Kidney (tissue), 14 donors: ENCODE data around the gene DISC1. TPM values are rescaled to one million over a fixed set of nuclear protein-coding genes. Genes with fewer than 3 reads are reported as not detected.

ENCODE experiments used
- DNase-seq, 5 donors: peaks; one replicate each; pipeline ENCODE4 v3.0.0-alpha.2; 2013 to 2020
- FAIRE-seq: peaks from 2 replicates; lab custom pipeline; 2012; peaks lifted over from hg19 to GRCh38; lab: Jason Lieb, UNC
- H3K27ac ChIP-seq, 2 donors: one replicate each; pipeline ENCODE4 v1.7.0; 2013; ENCODE audit warnings: low read depth in 2 of 2, low read length in 2 of 2, inconsistent platforms in 1 of 2
- H3K27me3 ChIP-seq: one replicate; pipeline ENCODE4 v1.7.1; 2013; ENCODE audit warnings: low read length, inconsistent platforms; ENCODE audit not compliant: control insufficient read depth, insufficient read depth
- H3K36me3 ChIP-seq, 3 donors: one replicate each; pipeline versions ENCODE4 v1.7.0 to v1.7.1; 2013; ENCODE audit warnings: low read length in 3 of 3, control low read depth in 1 of 3, inconsistent platforms in 1 of 3; ENCODE audit not compliant: insufficient read depth in 3 of 3, control insufficient read depth in 2 of 3
- H3K4me1 ChIP-seq, 3 donors: one replicate each; pipeline versions ENCODE4 v1.7.0 to v1.7.1; 2013; ENCODE audit warnings: low read length in 3 of 3, inconsistent platforms in 1 of 3, low read depth in 1 of 3; ENCODE audit not compliant: control insufficient read depth in 2 of 3, insufficient read depth in 2 of 3
- H3K4me3 ChIP-seq, 3 donors: one replicate each; pipeline versions ENCODE4 v1.7.0 to v1.8.1; 2013; ENCODE audit warnings: low read length in 3 of 3, control low read depth in 1 of 3, inconsistent platforms in 1 of 3
- H3K9ac ChIP-seq, 3 donors: one replicate each; pipeline versions ENCODE4 v1.7.0 to v1.7.1; 2013; ENCODE audit warnings: low read length in 3 of 3, control low read depth in 1 of 3, inconsistent platforms in 1 of 3
- H3K9me3 ChIP-seq, 3 donors: one replicate each; pipeline versions ENCODE4 v1.7.0 to v1.7.1; 2013; ENCODE audit warnings: low read length in 3 of 3, control low read depth in 1 of 3, inconsistent platforms in 1 of 3; ENCODE audit not compliant: control insufficient read depth in 2 of 3, insufficient read depth in 1 of 3
- CTCF ChIP-seq: IDR thresholded peaks from 3 replicates; pipeline ENCODE4 v1.5.1; 2012; ENCODE audit warnings: mild to moderate bottlenecking, moderate library complexity, borderline replicate concordance; ENCODE audit not compliant: insufficient read depth; ENCODE audit errors: extremely low read depth
- intact Hi-C: fragments of 100-400 bp; cut with DNase I; formaldehyde crosslinking; loops from one replicate; pipeline ENCODE4 v1.11.1; 2022
- polyA plus RNA-seq: library from polyadenylated mRNA; stranded (reverse); fragments of 350-450 nt; fragmentation: Illumina TruSeq; extraction: RNeasy Lipid Tissue Mini Kit (QIAGEN cat#74804); gene quantifications from one replicate; pipeline ENCODE4 v1.2.3, GENCODE V29; 2014; ENCODE audit warnings: low read depth, low replicate concordance; ENCODE audit not compliant: insufficient read depth
- total RNA-seq: library from RNA; stranded (reverse); fragmentation: NEBNext Ultra II Directional; extraction: Animal tissue kit (Norgen Biotek cat#: 25700); gene quantifications from one replicate; pipeline ENCODE4 v1.2.1, GENCODE V29; 2021
- donor health status: control.
- donor health status: control.
- donor health status: control.
- donor health status: control.
- donor health status: control.
- donor health status: DM: yes; HTN: yes; CAD: no.
- donor health status: Normal renal cell carcinoma (clear cell type).

The DISC1 gene
- total and polyA plus RNA-seq, 2 donors from 2014 or later = 0.80 to 15.9 TPM

- DNase-seq = no peak
- FAIRE-seq = no peak
- TF ChIP-seq CTCF = no peak
- Histone ChIP-seq H3K9me3 (no peaks in the 10 kb centered on the region), H3K9ac (no peak overlapping the region), H3K36me3 (no peaks in the 10 kb centered on the region), H3K4me1 (no peaks in the 10 kb centered on the region), H3K27me3 (no peaks in the 10 kb centered on the region), H3K27ac (no peak overlapping the region), H3K4me3 (no peak overlapping the region)
- intact Hi-C loops = no loop called here
These were observed 256.8 kb downstream of the DISC1 start for GRCh38 chr1:231883382-231883781.

DNA sequence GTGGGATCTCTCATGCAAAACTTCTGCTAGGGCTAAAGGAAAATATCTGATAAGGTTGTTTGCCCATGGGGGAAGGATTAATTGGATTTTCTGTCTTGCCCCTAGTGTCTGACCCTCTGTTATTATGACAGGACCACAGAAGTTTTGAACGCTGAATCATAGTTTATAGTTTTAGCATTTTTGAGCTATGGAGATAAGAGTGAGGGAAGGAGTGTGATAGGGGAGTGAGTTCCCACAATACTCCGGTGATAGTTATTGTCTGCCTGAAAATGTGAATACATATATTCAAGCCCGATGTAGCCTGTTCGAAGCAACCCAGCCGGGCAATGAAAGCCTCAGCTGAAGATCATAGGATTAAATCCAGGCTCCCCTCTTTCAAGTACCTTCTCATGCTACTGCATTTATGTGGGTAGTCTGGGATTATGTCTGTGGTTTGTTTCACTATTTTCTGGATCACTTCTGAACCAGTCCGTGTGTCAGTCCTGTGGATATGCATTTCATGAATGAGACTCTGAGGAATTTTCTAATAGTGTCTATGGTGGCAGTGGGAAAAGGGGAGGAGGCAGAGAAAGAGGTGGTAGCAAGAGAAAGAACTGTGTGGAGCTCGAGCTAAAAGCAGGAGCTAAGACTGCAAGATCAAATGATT is 258.7 kb downstream of the DISC1 start:
- Histone ChIP-seq H3K4me3 (no peak overlapping the region), H3K9me3 (no peaks in the 10 kb centered on the region), H3K27ac (no peak overlapping the region), H3K9ac (no peak overlapping the region), H3K27me3 (no peaks in the 10 kb centered on the region), H3K4me1 (no peaks in the 10 kb centered on the region), H3K36me3 (no peaks in the 10 kb centered on the region)
- no peak for FAIRE-seq
- DNase-seq = no peak
- intact Hi-C loops = no loop called here
- TF ChIP-seq CTCF = no peak

DNA sequence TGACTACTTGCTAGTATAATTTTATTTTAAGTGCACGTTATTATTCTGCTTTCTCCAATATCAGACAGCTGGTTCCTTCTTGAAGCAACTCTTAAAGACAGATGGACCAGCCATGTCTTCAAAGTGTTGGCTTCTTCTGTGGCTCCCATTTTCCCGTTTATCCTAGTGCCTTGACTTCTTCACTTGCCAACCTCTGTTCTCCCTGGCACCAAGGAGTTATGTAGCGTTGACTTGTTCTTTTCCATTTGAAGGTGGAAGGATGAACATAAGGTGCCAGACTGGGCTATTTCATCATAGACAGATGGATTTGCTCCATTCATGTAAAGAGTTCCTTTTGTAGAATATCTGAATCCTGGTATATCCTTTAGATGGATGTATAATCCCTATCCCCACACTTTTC is 260.6 kb downstream of the DISC1 start:
- H3K9ac ChIP-seq = no peak overlapping the region
- no peaks in the 10 kb centered on the region for H3K36me3 ChIP-seq
- no peaks in the 10 kb centered on the region for H3K4me1 ChIP-seq
- no peak for TF ChIP-seq CTCF
- no peaks in the 10 kb centered on the region for H3K9me3 ChIP-seq
- H3K27ac ChIP-seq = no peak overlapping the region
- DNase-seq (no peak), FAIRE-seq (no peak)
- H3K27me3 ChIP-seq = no peaks in the 10 kb centered on the region
- H3K4me3 ChIP-seq = no peak overlapping the region
- intact Hi-C loops = no loop called here

DNA sequence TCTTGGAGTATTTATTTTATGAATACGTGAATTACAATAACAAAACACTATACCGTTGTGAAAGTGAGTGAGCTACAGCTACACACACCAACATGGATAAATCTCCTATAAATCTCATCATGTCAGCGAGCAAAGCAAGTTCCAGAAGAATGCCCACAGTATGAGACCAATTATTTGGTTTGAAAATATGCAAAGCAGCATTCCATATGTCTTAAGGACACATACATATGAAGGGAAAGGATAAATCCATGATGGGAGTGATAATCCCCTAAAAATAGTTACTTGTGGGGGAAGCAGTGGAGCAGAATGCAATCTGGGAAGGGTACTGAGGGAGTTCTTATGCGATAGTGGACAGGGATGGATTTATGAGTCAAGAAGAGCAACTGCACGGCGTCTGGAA is 261.3 kb downstream of the DISC1 start:
- no peak for TF ChIP-seq CTCF
- H3K27ac ChIP-seq = no peak overlapping the region
- H3K4me3 ChIP-seq = no peak overlapping the region
- no peaks in the 10 kb centered on the region for H3K9me3 ChIP-seq
- DNase-seq = no peak
- no peaks in the 10 kb centered on the region for H3K36me3 ChIP-seq
- no peak for FAIRE-seq
- H3K27me3 ChIP-seq = no peaks in the 10 kb centered on the region
- intact Hi-C loops = no loop called here
- no peak overlapping the region for H3K9ac ChIP-seq
- H3K4me1 ChIP-seq = no peaks in the 10 kb centered on the region
